CD14-positive monocyte (primary cell): ENCODE results near the gene TACC3. TPM values are rescaled to one million over a fixed set of nuclear protein-coding genes. Genes with fewer than 3 reads are reported as not detected.

Experiments
- DNase-seq, 3 donors: peaks; one replicate each; pipeline ENCODE4 v3.0.0-alpha.2; 2011 to 2022
- H2AFZ ChIP-seq: 2 replicates; pipeline ENCODE4 v1.6.0; 2012; ENCODE audit warnings: mild to moderate bottlenecking, low read depth, low read length, inconsistent platforms; ENCODE audit not compliant: insufficient read depth, poor library complexity, severe bottlenecking
- H3K27ac ChIP-seq, 2 donors: 1 replicate in 1 of 2; 2 replicates in 1 of 2; pipeline ENCODE4 v1.5.1; 2012 to 2013; ENCODE audit warnings: low read length in 2 of 2, control low read depth in 1 of 2, inconsistent platforms in 1 of 2, low read depth in 1 of 2, mild to moderate bottlenecking in 1 of 2
- H3K27me3 ChIP-seq, 2 donors: one replicate each; pipeline versions ENCODE4 v1.6.0 to v1.6.1; 2011 to 2013; ENCODE audit warnings: low read length in 2 of 2; ENCODE audit not compliant: control insufficient read depth in 2 of 2, insufficient read depth in 2 of 2
- H3K36me3 ChIP-seq, 2 donors: replicated peaks in 1 of 2; 1 replicate in 1 of 2; 2 replicates in 1 of 2; pipeline versions ENCODE4 v1.5.1 to v1.6.1; 2012 to 2013; ENCODE audit warnings: low read length in 2 of 2, control low read depth in 1 of 2, inconsistent platforms in 1 of 2, mild to moderate bottlenecking in 1 of 2; ENCODE audit not compliant: insufficient read depth in 2 of 2, control insufficient read depth in 1 of 2
- H3K4me1 ChIP-seq, 2 donors: 1 replicate in 1 of 2; 2 replicates in 1 of 2; pipeline versions ENCODE4 v1.5.1 to v1.6.1; 2012 to 2013; ENCODE audit warnings: low read length in 2 of 2, control low read depth in 1 of 2, inconsistent platforms in 1 of 2, mild to moderate bottlenecking in 1 of 2, moderate library complexity in 1 of 2; ENCODE audit not compliant: insufficient read depth in 2 of 2, control insufficient read depth in 1 of 2
- H3K4me2 ChIP-seq: replicated peaks from 2 replicates; pipeline ENCODE3; 2012; ENCODE audit warnings: low read length, moderate library complexity, mild to moderate bottlenecking; ENCODE audit not compliant: poor library complexity, severe bottlenecking; ENCODE audit errors: extremely low read depth
- H3K4me3 ChIP-seq, 3 experiments: fragments of 200-600 bp in 1 of 3; sonication (generic) in 1 of 3; replicated peaks in 1 of 3; 1 replicate in 2 of 3; 2 replicates in 1 of 3; pipeline ENCODE4 v1.5.1; 2011 to 2013; ENCODE audit warnings: low read length in 3 of 3, mild to moderate bottlenecking in 3 of 3, control low read depth in 2 of 3, low read depth in 2 of 3, inconsistent platforms in 1 of 3, moderate library complexity in 1 of 3
- H3K79me2 ChIP-seq: 2 replicates; pipeline ENCODE4 v1.6.0; 2012; ENCODE audit warnings: mild to moderate bottlenecking, control low read depth, inconsistent platforms, low read length, moderate library complexity; ENCODE audit not compliant: insufficient read depth
- H3K9ac ChIP-seq: 2 replicates; pipeline ENCODE4 v1.6.0; 2017; ENCODE audit warnings: low read length, mild to moderate bottlenecking; ENCODE audit not compliant: insufficient read depth, poor library complexity, severe bottlenecking
- H3K9me3 ChIP-seq, 2 donors: replicated peaks in 1 of 2; 1 replicate in 1 of 2; 2 replicates in 1 of 2; pipeline versions ENCODE4 v1.5.1 to v1.6.1; 2012 to 2013; ENCODE audit warnings: low read length in 2 of 2, control low read depth in 1 of 2; ENCODE audit not compliant: control insufficient read depth in 1 of 2, insufficient read depth in 1 of 2
- H4K20me1 ChIP-seq: 2 replicates; pipeline ENCODE4 v1.6.0; 2012; ENCODE audit warnings: mild to moderate bottlenecking, low read length, control low read depth, moderate library complexity; ENCODE audit not compliant: insufficient read depth
- H3K27ac Mint-ChIP-seq, 7 donors: one replicate each; pipeline ENCODE4 v1.8.0; 2020; ENCODE audit warnings: mild to moderate bottlenecking in 7 of 7, mixed read lengths in 7 of 7, moderate library complexity in 6 of 7, inconsistent platforms in 2 of 7
- H3K27me3 Mint-ChIP-seq, 3 donors: one replicate each; pipeline ENCODE4 v1.8.0; 2021 to 2022; ENCODE audit warnings: low read depth in 3 of 3, mild to moderate bottlenecking in 3 of 3, mixed read lengths in 3 of 3, moderate library complexity in 3 of 3, inconsistent platforms in 1 of 3
- H3K36me3 Mint-ChIP-seq, 2 donors: one replicate each; pipeline ENCODE4 v1.8.0; 2020; ENCODE audit warnings: mixed read lengths in 2 of 2, inconsistent platforms in 1 of 2, mild to moderate bottlenecking in 1 of 2
- H3K4me1 Mint-ChIP-seq: one replicate; pipeline ENCODE4 v1.8.0; 2020; ENCODE audit warnings: mild to moderate bottlenecking, mixed read lengths
- H3K4me3 Mint-ChIP-seq, 2 donors: one replicate each; pipeline ENCODE4 v1.8.0; 2020; ENCODE audit warnings: mild to moderate bottlenecking in 2 of 2, mixed read lengths in 2 of 2, moderate library complexity in 1 of 2
- H3K9me3 Mint-ChIP-seq, 7 donors: one replicate each; pipeline ENCODE4 v1.8.0; 2020 to 2022; ENCODE audit warnings: mixed read lengths in 7 of 7, mild to moderate bottlenecking in 6 of 7, moderate library complexity in 6 of 7, inconsistent platforms in 2 of 7
- WGBS: methylation state at CpG from one replicate; pipeline ENCODE4 v1.1.5; 2013; ENCODE audit warnings: missing lambda C conversion rate; ENCODE audit not compliant: insufficient coverage; 5-methylcytosine and 5-hydroxymethylcytosine counted together
- intact Hi-C, 2 donors: fragments of 100-400 bp; cut with micrococcal nuclease; formaldehyde crosslinking; loops; one replicate each; pipeline versions ENCODE4 v1.15.0 to v1.15.1; 2023
- polyA plus RNA-seq, 3 donors: library from polyadenylated mRNA; depleted of rRNA in 1 of 3; unstranded in 2 of 3; stranded (reverse) in 1 of 3; fragments of 300-500 nt in 2 of 3; fragments of >200 nt in 1 of 3; fragmentation: Illumina TruSeq in 2 of 3; gene quantifications; 1 replicate in 2 of 3; 2 replicates in 1 of 3; pipeline ENCODE4 v1.2.3, GENCODE V29; 2012 to 2021
- TF ChIP-seq, protein P1 (sequence below): fragments of 200-600 bp; IDR thresholded peaks from one replicate; pipeline ENCODE4 v1.8.0; 2022; ENCODE audit warnings: antibody characterized with exemption, mild to moderate bottlenecking

Gene TACC3
- polyA plus RNA-seq, 3 donors = 43.7 to 84.2 (median 56.6) TPM

DNA sequence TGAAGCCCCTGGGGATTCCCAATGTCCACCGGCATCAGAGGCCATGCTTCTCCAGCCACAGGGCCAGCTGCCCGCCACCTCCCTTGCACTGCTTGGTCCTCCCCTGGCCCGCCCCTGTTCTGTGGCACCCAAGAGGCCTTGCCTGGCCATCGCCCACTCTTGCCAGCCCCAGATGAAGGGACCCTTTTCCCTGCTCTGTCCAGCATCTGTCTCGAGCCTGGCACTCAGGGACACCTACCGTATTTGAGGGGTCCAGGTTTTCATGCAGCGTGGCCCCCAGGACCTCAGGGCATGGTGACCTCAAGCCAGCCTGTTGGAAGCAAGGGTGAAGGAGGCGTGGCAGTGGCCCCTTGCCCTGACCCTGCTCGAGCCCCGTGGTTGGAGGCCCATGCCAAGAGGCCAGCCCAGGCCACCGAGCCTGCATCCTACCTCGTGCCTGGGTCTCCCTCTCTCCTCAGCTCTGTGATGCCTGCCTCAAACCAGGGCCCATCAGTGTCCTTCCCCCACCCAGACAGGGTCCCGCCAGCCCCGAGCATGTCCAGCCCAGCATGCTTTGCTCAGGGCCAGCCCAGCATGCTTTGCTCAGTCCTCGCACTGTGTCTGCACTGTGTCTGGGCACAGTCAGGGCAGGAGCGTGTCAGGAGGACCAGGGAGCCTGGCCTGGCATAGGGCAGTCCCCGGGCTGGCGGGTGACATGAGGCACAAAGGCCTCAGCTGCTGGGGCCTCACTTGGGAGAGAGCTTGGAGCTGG lies 57.5 kb downstream of the TACC3 start:
- Histone ChIP-seq H4K20me1 (no peaks in the 10 kb centered on the region), H3K79me2 (no peaks in the 10 kb centered on the region), H3K4me3 (no peak overlapping the region), H3K27me3 (no peaks in the 10 kb centered on the region), H3K9me3 (no peaks in the 10 kb centered on the region), H3K4me1 (no peaks in the 10 kb centered on the region), H3K27ac (no peak overlapping the region), H2AFZ (no peak overlapping the region), H3K36me3 (no peaks in the 10 kb centered on the region), H3K4me2 (no peak overlapping the region), H3K9ac (no peak overlapping the region)
- Mint-ChIP-seq H3K27ac (no peak overlapping the region), H3K4me3 (no peak overlapping the region), H3K9me3 (peaks cover 0 to 3% (median 0%) of the 10 kb centered on the region in 7 donors), H3K27me3 (peaks cover 0 to 4% (median 0%) of the 10 kb centered on the region in 3 donors), H3K4me1 (no peaks in the 10 kb centered on the region), H3K36me3 (no peaks in the 10 kb centered on the region)
- DNase-seq = no peak
- WGBS = 98% methylated on average over 13 of the region's 18 CpGs
- intact Hi-C loops = no loop called here
- TF ChIP-seq, protein P1, sequence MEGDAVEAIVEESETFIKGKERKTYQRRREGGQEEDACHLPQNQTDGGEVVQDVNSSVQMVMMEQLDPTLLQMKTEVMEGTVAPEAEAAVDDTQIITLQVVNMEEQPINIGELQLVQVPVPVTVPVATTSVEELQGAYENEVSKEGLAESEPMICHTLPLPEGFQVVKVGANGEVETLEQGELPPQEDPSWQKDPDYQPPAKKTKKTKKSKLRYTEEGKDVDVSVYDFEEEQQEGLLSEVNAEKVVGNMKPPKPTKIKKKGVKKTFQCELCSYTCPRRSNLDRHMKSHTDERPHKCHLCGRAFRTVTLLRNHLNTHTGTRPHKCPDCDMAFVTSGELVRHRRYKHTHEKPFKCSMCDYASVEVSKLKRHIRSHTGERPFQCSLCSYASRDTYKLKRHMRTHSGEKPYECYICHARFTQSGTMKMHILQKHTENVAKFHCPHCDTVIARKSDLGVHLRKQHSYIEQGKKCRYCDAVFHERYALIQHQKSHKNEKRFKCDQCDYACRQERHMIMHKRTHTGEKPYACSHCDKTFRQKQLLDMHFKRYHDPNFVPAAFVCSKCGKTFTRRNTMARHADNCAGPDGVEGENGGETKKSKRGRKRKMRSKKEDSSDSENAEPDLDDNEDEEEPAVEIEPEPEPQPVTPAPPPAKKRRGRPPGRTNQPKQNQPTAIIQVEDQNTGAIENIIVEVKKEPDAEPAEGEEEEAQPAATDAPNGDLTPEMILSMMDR = no peak

DNA sequence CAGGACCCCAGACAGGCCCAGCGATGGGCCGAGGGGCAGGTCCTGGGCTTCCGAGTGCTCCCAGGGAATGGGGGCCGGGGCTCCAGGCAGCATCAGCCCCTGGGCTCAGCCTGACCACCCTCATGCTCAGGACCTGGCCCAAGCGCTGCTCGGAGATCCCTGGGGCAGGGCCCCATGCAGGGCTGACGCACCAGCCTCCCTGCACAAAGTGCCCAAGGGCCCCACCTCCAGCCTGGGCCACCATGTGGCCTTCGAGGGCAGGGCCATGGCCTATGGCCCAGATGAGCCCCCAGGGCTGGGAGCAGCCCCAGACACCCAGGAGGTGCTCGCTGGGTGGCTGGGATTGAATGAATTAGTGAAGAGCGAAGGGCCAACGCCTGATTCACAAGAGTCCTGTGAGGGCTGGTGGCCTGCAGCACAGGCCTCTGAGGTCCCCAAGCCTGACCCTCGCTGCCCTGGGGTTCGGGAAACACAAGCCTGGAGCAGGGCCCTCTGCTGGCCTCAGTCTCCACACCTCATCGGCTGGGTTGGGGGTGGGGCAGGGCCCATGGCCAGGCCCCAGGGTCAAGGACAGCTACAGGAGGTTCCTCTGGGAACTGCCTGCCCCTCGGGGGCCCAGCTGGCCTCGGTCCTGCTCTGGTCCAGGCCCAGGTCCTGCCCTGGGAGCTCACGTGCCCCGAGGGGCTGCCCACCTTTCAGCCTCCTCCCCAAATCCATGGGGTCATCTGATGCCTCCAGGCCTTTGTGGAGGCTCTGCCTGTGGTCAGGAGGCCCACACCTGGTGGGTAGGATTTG lies 58.5 kb downstream of the TACC3 start:
- Histone ChIP-seq H3K27me3 (no peaks in the 10 kb centered on the region), H4K20me1 (no peaks in the 10 kb centered on the region), H3K27ac (no peak overlapping the region), H3K4me2 (no peak overlapping the region), H2AFZ (no peak overlapping the region), H3K79me2 (no peaks in the 10 kb centered on the region), H3K9me3 (no peaks in the 10 kb centered on the region), H3K9ac (no peak overlapping the region), H3K4me3 (no peak overlapping the region), H3K4me1 (no peaks in the 10 kb centered on the region), H3K36me3 (no peaks in the 10 kb centered on the region)
- H3K9me3 Mint-ChIP-seq = peaks cover 0 to 3% (median 0%) of the 10 kb centered on the region in 7 donors
- H3K4me3 Mint-ChIP-seq = no peak overlapping the region
- H3K4me1 Mint-ChIP-seq = no peaks in the 10 kb centered on the region
- intact Hi-C loops = no loop called here
- no peak overlapping the region for H3K27ac Mint-ChIP-seq
- H3K27me3 Mint-ChIP-seq = peaks cover 0 to 4% (median 0%) of the 10 kb centered on the region in 3 donors
- WGBS = 92% methylated on average over 11 of the region's 18 CpGs
- no peak for DNase-seq
- TF ChIP-seq, protein P1 = no peak
- H3K36me3 Mint-ChIP-seq = no peaks in the 10 kb centered on the region
